OCI-LY7 (cell line): Measurements from ENCODE around the gene HMOX2. TPM values are rescaled to one million over a fixed set of nuclear protein-coding genes. Genes with fewer than 3 reads are reported as not detected.

ENCODE experiments used
- BruUV-seq: library from RNA; stranded (reverse); fragments of 400-500 nt; replicated peaks from 2 replicates; lab custom pipeline; 2021; lab: Mats Ljungman, UMichigan
- CTCF ChIA-PET: fragments of 300-600 bp; sonication (Branson Sonifier 250); formaldehyde crosslinking; loops from one replicate; lab custom pipeline; 2022; ENCODE audit warnings: antibody characterized with exemption; ENCODE audit not compliant: unreplicated experiment; lab: Charles Lee
- POLR2A ChIA-PET: fragments of 300-600 bp; sonication (Branson Sonifier 250); formaldehyde crosslinking; loops from one replicate; lab custom pipeline; 2022; ENCODE audit warnings: antibody characterized with exemption; lab: Charles Lee
- DNase-seq: peaks from one replicate; pipeline ENCODE4 v3.0.0-alpha.2; 2015; ENCODE audit warnings: low spot score
- H2AFZ ChIP-seq: fragments of 200-600 bp; sonication (generic), shearing (Covaris generic); 2 replicates; pipeline ENCODE4 v1.6.1; 2014; ENCODE audit warnings: mild to moderate bottlenecking, antibody characterized with exemption, low read length, moderate library complexity
- H3K27ac ChIP-seq: fragments of 200-600 bp; sonication (generic); 2 replicates; pipeline ENCODE4 v1.5.1; 2014; ENCODE audit warnings: mixed run types, low read depth, mild to moderate bottlenecking, moderate library complexity, low read length, inconsistent platforms; ENCODE audit not compliant: poor library complexity, severe bottlenecking
- H3K36me3 ChIP-seq: fragments of 200-600 bp; sonication (generic); 2 replicates; pipeline ENCODE4 v1.6.1; 2014; ENCODE audit warnings: mild to moderate bottlenecking, antibody characterized with exemption, low read length, moderate library complexity, mixed read lengths; ENCODE audit not compliant: insufficient read depth
- H3K4me1 ChIP-seq: fragments of 200-600 bp; sonication (generic); 2 replicates; pipeline ENCODE4 v1.5.1; 2014; ENCODE audit warnings: mild to moderate bottlenecking, low read length; ENCODE audit not compliant: insufficient read depth, poor library complexity, severe bottlenecking
- H3K4me2 ChIP-seq: fragments of 200-600 bp; sonication (generic); 2 replicates; pipeline ENCODE4 v1.6.1; 2014; ENCODE audit warnings: mild to moderate bottlenecking, low read length
- H3K4me3 ChIP-seq: fragments of 200-600 bp; sonication (generic); 2 replicates; pipeline ENCODE4 v1.5.1; 2014; ENCODE audit warnings: mild to moderate bottlenecking, low read depth, low read length; ENCODE audit not compliant: poor library complexity, severe bottlenecking
- H3K79me2 ChIP-seq: fragments of 200-600 bp; sonication (generic); 2 replicates; pipeline ENCODE4 v1.6.1; 2016; ENCODE audit warnings: low read depth, mild to moderate bottlenecking, low read length, moderate library complexity, mixed read lengths; ENCODE audit not compliant: insufficient read depth
- H3K9me2 ChIP-seq: fragments of 200-600 bp; sonication (generic); 2 replicates; pipeline ENCODE4 v1.6.1; 2016; ENCODE audit warnings: mild to moderate bottlenecking, low read length, mixed read lengths; ENCODE audit not compliant: insufficient read depth
- H3K9me3 ChIP-seq: fragments of 200-600 bp; sonication (generic); 2 replicates; pipeline ENCODE4 v1.6.1; 2014; ENCODE audit warnings: mild to moderate bottlenecking, mixed run types, low read length, mixed read lengths
- H4K20me1 ChIP-seq: fragments of 200-600 bp; sonication (generic); 2 replicates; pipeline ENCODE4 v1.6.1; 2014; ENCODE audit warnings: mild to moderate bottlenecking, antibody characterized with exemption, low read length, moderate library complexity, mixed read lengths; ENCODE audit not compliant: insufficient read depth
- EZH2phosphoT487 ChIP-seq: fragments of 200-600 bp; sonication (generic); IDR thresholded peaks from 2 replicates; pipeline ENCODE4 v1.6.1; 2018; ENCODE audit warnings: low read depth, borderline replicate concordance, mild to moderate bottlenecking, mixed run types, antibody characterized with exemption, low read length, moderate library complexity, mixed read lengths
- intact Hi-C: fragments of 100-400 bp; cut with micrococcal nuclease; formaldehyde crosslinking; loops from one replicate; pipeline ENCODE4 v1.10.0; 2022; ENCODE audit not compliant: unreplicated experiment
- total RNA-seq, 2 experiments: library from RNA; depleted of rRNA in 1 of 2; stranded (reverse); fragments of >200 nt in 1 of 2; shearing (Covaris generic) in 1 of 2; gene quantifications; 2 replicates each; pipeline ENCODE4 v1.2.3, GENCODE V29; 2014 to 2022
- TF ChIP-seq, protein P1 (sequence below): fragments of 200-600 bp; sonication (generic); conservative IDR thresholded peaks from 2 replicates; pipeline ENCODE4 v1.5.1; 2014; ENCODE audit warnings: mild to moderate bottlenecking, antibody characterized with exemption, low read length, moderate library complexity, mixed read lengths

Gene HMOX2
- total RNA-seq, 2 experiments from 2014 or later: 37.0 to 46.0 TPM

DNA sequence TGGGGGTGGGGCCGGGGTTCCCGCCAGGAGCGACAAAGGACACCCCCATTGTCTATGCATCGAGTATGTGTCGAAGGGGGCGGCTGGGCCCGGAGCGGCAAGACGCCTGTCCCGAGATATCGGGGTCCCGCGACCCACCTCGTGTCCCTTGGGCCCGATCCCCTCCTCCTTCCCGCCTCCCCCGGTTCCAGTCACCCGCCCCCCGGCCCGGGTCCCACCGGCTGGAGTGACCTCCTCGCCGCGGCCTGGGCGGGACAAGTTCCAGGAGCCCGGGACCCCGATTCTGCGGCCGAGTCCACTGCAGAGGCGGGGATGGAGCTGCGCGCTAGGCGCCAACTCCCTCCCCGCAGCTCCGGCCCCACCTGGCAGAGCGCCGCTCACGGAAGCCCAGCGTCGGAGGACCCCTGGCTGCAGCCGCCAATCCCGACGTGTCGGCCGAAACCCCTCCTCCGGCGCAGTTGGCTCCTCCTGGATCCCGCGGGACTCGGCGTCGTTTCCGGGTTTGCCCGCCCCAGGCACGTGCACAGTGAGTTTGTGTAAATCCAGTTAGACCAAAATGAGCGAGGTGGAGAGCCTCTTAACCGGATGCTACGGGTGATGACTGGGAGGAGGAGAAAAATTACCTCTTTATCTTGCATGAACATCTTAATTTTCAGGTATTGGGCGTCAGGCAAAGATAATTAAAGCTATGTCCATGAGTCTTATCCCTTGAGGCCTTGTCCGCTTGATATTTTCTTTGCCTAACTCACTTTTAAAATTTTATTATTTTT, 1.8 kb upstream of the HMOX2 start, which contains the start of gene NMRAL1:
Gene NMRAL1, minus strand, starts transcription at position 434 of the 770 bp plus-strand sequence. CDS start 493 bp downstream, outside the sequence.
- peaks cover 34% of the 10 kb centered on the region for H3K4me1 ChIP-seq
- H3K27ac ChIP-seq: peak within 1 kb of the TSS; percentile 78
- H3K36me3 ChIP-seq: peaks cover 7% of the 10 kb centered on the region
- ChIA-PET CTCF (interaction anchor here (1.0 kb wide), 1 partner anchor 9 kb away, joined by 3 read pairs; no protein-coding TSS in a partner anchor), POLR2A (interaction anchor here (0.5 to 1.1 kb wide), 3 partner anchors 15 to 155 kb away, joined by 3 read pairs; no protein-coding TSS in a partner anchor)
- intact Hi-C loops: loop anchor here (1.0 to 2.0 kb wide), 2 partner anchors 48 to 58 kb away; partner anchors contain the start of gene CORO7
- no TSS peak for BruUV-seq
- H2AFZ ChIP-seq: peak within 1 kb of the TSS; percentile 65
- no peaks in the 10 kb centered on the region for H4K20me1 ChIP-seq
- no peaks in the 10 kb centered on the region for H3K9me2 ChIP-seq
- H3K4me3 ChIP-seq: peak within 1 kb of the TSS; percentile 97
- H3K79me2 ChIP-seq: peaks cover 64% of the 10 kb centered on the region
- TF ChIP-seq, protein P1, sequence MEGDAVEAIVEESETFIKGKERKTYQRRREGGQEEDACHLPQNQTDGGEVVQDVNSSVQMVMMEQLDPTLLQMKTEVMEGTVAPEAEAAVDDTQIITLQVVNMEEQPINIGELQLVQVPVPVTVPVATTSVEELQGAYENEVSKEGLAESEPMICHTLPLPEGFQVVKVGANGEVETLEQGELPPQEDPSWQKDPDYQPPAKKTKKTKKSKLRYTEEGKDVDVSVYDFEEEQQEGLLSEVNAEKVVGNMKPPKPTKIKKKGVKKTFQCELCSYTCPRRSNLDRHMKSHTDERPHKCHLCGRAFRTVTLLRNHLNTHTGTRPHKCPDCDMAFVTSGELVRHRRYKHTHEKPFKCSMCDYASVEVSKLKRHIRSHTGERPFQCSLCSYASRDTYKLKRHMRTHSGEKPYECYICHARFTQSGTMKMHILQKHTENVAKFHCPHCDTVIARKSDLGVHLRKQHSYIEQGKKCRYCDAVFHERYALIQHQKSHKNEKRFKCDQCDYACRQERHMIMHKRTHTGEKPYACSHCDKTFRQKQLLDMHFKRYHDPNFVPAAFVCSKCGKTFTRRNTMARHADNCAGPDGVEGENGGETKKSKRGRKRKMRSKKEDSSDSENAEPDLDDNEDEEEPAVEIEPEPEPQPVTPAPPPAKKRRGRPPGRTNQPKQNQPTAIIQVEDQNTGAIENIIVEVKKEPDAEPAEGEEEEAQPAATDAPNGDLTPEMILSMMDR: no peak
- TF ChIP-seq EZH2phosphoT487: no peak
- H3K4me2 ChIP-seq: peak within 1 kb of the TSS; percentile 75
- no peaks in the 10 kb centered on the region for H3K9me3 ChIP-seq
- DNase-seq: peak; percentile 98

DNA sequence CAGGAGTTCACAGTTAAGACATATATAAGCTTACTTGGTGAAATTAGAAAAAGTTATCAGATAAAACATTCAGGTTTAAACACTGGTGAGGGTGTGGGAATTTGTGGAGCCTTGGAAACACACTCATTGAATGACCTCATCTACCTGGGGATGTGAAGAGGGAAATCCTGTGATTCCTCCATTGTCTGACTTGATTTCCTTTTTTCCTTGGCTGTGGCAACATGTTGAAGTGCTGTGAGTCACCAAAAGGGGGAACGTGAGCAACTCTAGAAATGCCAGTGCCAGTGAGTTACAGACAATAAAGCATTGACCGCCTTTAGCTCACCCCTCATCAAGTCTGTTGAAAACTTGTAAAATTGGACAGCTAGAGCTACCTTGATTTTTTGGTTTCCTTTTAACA, 1.8 kb downstream of the HMOX2 start:
- H3K27ac ChIP-seq: no peak overlapping the region
- DNase-seq: peak; percentile 33
- H4K20me1 ChIP-seq: peaks cover 6% of the 10 kb centered on the region
- CTCF ChIA-PET: no interaction called here
- H3K9me3 ChIP-seq: no peaks in the 10 kb centered on the region
- H3K4me3 ChIP-seq: peak overlapping the region; percentile 97
- H3K9me2 ChIP-seq: no peaks in the 10 kb centered on the region
- intact Hi-C loops: loop anchor here (1.0 to 5.0 kb wide), 2 partner anchors 27 to 171 kb away; no protein-coding TSS in a partner anchor
- no peaks in the 10 kb centered on the region for H3K36me3 ChIP-seq
- peak overlapping the region; percentile 75 for H3K4me2 ChIP-seq
- POLR2A ChIA-PET: no interaction called here
- TF ChIP-seq, protein P1: peak; percentile 45
- no peak for TF ChIP-seq EZH2phosphoT487
- peaks cover 27% of the 10 kb centered on the region for H3K4me1 ChIP-seq
- no TSS peak for BruUV-seq
- peaks cover 68% of the 10 kb centered on the region for H3K79me2 ChIP-seq
- H2AFZ ChIP-seq: no peak overlapping the region

DNA sequence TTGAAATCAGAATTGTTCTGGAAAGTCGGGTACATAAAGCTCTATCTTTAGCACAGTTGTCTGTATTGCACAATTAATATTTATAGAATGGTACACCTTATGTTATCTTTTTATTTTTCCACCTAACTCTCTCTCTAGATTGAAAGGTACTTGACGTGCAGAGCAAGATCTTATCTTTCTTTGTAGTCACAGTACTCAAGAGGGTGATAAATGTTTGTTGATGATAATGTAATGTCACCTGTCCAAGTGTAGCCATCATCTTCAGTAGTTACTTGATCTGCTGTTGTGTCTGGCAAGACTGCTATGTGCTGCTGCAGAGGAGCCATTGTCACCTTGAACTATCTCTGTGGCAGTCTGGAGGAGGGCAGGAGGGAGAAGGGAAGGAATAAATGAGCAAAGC, 5.3 kb downstream of the HMOX2 start:
- Histone ChIP-seq H3K4me2 (no peak overlapping the region), H3K9me2 (no peaks in the 10 kb centered on the region), H3K4me3 (no peak overlapping the region), H3K4me1 (peaks cover 10% of the 10 kb centered on the region), H3K36me3 (peaks cover 23% of the 10 kb centered on the region), H3K79me2 (peaks cover 46% of the 10 kb centered on the region; the same call in 1 of the 2 replicates), H3K9me3 (no peaks in the 10 kb centered on the region), H4K20me1 (peaks cover 6% of the 10 kb centered on the region), H3K27ac (no peak overlapping the region), H2AFZ (no peak overlapping the region)
- no peak for DNase-seq
- ChIA-PET POLR2A (no interaction called here), CTCF (no interaction called here)
- intact Hi-C loops: no loop called here
- no TSS peak for BruUV-seq
- no peak for TF ChIP-seq EZH2phosphoT487
